NT2/D1 (cell line): ENCODE measurements around the gene SLC9A9.

ENCODE experiments used
- SUZ12 ChIP-seq: IDR thresholded peaks from 2 replicates; pipeline ENCODE4 v1.6.1; 2011; ENCODE audit not compliant: insufficient read length, insufficient read depth; ENCODE audit errors: extremely low read depth
- YY1 ChIP-seq: IDR thresholded peaks from 2 replicates; pipeline ENCODE4 v1.6.1; 2011; ENCODE audit not compliant: insufficient read length, insufficient read depth
- ZNF274 ChIP-seq: IDR thresholded peaks from 2 replicates; pipeline ENCODE4 v1.6.1; 2011; ENCODE audit warnings: mild to moderate bottlenecking, low read depth, low read length

- TF ChIP-seq ZNF274, result no peak
- no peak for TF ChIP-seq YY1
- no peak for TF ChIP-seq SUZ12
Observed at GRCh38 chr3:143668924-143669790, 179.1 kb downstream of the SLC9A9 start.
